ENCODE measurements around the gene GALNT18. TPM values are rescaled to one million over a fixed set of nuclear protein-coding genes. Genes with fewer than 3 reads are reported as not detected.

GALNT18 gene
- total RNA-seq, 4 donors from 2014 or later: 4.7 to 20.4 (median 14.1) TPM

DNA sequence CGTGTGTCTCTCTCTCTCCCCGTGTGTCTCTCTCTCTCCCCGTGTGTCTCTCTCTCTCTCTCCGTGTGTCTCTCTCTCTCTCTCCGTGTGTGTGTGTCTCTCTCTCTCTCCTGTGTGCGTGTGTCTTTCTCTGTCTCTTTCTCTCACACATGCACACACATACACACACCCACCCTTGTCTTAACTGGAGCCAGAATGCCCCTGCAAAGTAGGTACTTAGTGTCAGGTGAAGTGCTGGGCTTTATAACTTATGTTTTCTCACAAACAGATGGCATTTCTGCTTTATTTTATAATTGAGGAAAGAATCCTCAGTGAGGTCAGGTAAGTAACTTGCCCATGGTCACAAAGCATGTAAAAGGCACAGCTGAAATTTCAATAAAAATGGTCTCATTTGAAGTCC is 374.7 kb downstream of the GALNT18 start:
- no peak overlapping the region for H3K4me3 ChIP-seq
- intact Hi-C loops (cut with DNase I): no loop called here

DNA sequence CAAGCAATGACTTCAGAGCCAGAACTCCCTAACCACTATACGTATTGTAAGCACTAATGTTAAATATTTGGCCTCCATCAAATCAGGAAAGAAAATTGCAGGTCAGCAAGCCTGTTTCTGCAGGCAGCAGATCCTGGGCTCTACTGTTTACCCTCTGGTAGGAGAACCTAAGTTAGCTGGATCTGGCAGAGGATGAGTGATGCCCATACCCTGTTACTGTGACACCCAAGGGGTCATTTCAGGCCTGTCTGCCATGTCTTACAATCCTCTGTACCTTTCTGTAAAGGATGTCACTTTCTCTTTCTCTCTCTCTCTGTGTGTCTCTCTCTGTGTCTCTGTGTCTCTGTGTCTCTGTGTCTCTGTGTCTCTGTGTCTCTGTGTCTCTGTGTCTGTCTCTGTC is 375.6 kb downstream of the GALNT18 start:
- Histone ChIP-seq H3K4me1 (peaks cover 11 to 42% (median 22%) of the 10 kb centered on the region in 3 donors), H3K4me3 (no peak overlapping the region), H3K36me3 (no peaks in the 10 kb centered on the region), H3K9me3 (no peaks in the 10 kb centered on the region), H3K27ac (no peak overlapping the region), H3K27me3 (no peaks in the 10 kb centered on the region)
- WGBS, 2 donors: 88 to 95% methylated on average over 1 of the region's 1 CpG
- TF ChIP-seq, protein P1, sequence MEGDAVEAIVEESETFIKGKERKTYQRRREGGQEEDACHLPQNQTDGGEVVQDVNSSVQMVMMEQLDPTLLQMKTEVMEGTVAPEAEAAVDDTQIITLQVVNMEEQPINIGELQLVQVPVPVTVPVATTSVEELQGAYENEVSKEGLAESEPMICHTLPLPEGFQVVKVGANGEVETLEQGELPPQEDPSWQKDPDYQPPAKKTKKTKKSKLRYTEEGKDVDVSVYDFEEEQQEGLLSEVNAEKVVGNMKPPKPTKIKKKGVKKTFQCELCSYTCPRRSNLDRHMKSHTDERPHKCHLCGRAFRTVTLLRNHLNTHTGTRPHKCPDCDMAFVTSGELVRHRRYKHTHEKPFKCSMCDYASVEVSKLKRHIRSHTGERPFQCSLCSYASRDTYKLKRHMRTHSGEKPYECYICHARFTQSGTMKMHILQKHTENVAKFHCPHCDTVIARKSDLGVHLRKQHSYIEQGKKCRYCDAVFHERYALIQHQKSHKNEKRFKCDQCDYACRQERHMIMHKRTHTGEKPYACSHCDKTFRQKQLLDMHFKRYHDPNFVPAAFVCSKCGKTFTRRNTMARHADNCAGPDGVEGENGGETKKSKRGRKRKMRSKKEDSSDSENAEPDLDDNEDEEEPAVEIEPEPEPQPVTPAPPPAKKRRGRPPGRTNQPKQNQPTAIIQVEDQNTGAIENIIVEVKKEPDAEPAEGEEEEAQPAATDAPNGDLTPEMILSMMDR (IDR thresholded peaks at IDR 0.05): no peak
- TF ChIP-seq POLR2A (IDR thresholded peaks at IDR 0.05): no peak
- intact Hi-C loops (cut with DNase I): no loop called here
- DNase-seq: no peak

More for the DNA sequence above, 374.7 kb downstream of the GALNT18 start:
- Histone ChIP-seq H3K27me3 (no peaks in the 10 kb centered on the region), H3K4me1 (peaks cover 11 to 40% (median 22%) of the 10 kb centered on the region in 3 donors), H3K36me3 (no peaks in the 10 kb centered on the region), H3K9me3 (no peaks in the 10 kb centered on the region), H3K27ac (no peak overlapping the region)
- TF ChIP-seq, protein P1 (IDR thresholded peaks at IDR 0.05): no peak
- TF ChIP-seq POLR2A (IDR thresholded peaks at IDR 0.05): no peak
- DNase-seq: no peak
- WGBS, 2 donors: 87% methylated on average over 3 of the region's 6 CpGs; no CpG with 5 or more reads in 1 of the 2 donors

DNA sequence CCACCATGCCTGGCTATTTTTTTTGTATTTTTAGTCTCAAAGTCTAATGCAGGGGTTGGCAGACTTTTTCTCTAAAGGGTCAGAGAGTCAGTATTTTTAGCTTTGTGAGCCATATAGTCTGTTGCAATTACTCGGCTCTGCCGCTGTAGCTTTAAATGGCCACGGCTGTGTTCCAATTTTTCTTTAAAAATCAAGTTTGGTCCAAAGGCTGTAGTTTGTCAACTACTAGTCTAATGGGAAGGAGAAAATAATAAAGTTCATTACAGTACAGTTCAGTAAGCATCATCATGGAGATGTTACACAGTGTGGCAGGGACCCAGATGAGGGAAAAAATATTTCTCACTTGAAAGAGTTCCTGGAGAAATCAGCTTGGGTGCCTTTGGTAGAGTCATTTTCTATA is 376.4 kb downstream of the GALNT18 start:
- H3K36me3 ChIP-seq: no peaks in the 10 kb centered on the region
- H3K27ac ChIP-seq: no peak overlapping the region
- TF ChIP-seq, protein P1 (IDR thresholded peaks at IDR 0.05): peak in 1 of 6 experiments; percentile 10
- TF ChIP-seq POLR2A (IDR thresholded peaks at IDR 0.05): no peak
- intact Hi-C loops (cut with DNase I): no loop called here
- no peak for DNase-seq
- no peak overlapping the region for H3K4me3 ChIP-seq
- H3K4me1 ChIP-seq: peaks cover 11 to 43% (median 22%) of the 10 kb centered on the region in 3 donors
- 62 to 80% methylated on average over 3 of the region's 3 CpGs for WGBS, 2 donors
- H3K27me3 ChIP-seq: no peaks in the 10 kb centered on the region
- no peaks in the 10 kb centered on the region for H3K9me3 ChIP-seq

DNA sequence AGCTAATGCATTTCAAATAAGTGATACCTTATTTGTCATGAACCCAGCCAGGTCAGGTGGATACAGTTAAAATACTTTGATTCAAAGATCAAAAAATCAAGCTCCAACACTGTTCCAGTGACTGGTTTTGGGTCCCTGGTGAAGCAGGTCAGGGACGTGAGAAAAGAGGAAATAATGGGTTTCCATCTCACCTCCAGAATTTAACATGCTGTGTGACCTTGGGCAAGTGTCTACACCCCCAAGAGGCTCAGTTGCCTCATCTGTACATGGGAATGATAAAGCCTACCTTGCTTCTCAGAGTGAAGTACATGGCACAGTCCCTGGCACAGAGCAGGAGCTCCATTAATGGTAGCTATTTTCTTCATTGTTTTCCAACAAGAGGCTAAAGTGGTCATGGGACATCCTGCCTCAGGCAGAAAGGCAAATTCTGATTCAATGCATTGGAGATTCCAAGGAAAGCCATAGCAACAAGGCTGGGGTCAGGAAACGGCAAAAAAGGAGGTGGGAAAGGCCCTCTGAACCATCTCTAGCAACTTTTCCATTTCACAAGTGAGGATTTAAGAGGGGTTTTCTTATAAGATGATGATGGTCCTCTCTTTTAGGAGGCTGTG is 377.2 kb downstream of the GALNT18 start:
- H3K27me3 ChIP-seq: no peaks in the 10 kb centered on the region
- intact Hi-C loops (cut with DNase I): no loop called here
- no peak overlapping the region for H3K4me3 ChIP-seq
- H3K4me1 ChIP-seq: peaks cover 11 to 52% (median 22%) of the 10 kb centered on the region in 3 donors
- no peaks in the 10 kb centered on the region for H3K36me3 ChIP-seq
- DNase-seq: no peak
- TF ChIP-seq POLR2A (IDR thresholded peaks at IDR 0.05): no peak
- TF ChIP-seq, protein P1 (IDR thresholded peaks at IDR 0.05): no peak
- 63 to 77% methylated on average over 2 of the region's 2 CpGs for WGBS, 2 donors
- H3K27ac ChIP-seq: peak overlapping the region in 3 of 4 donors; percentile 74 to 91 (median 85)
- no peaks in the 10 kb centered on the region for H3K9me3 ChIP-seq

DNA sequence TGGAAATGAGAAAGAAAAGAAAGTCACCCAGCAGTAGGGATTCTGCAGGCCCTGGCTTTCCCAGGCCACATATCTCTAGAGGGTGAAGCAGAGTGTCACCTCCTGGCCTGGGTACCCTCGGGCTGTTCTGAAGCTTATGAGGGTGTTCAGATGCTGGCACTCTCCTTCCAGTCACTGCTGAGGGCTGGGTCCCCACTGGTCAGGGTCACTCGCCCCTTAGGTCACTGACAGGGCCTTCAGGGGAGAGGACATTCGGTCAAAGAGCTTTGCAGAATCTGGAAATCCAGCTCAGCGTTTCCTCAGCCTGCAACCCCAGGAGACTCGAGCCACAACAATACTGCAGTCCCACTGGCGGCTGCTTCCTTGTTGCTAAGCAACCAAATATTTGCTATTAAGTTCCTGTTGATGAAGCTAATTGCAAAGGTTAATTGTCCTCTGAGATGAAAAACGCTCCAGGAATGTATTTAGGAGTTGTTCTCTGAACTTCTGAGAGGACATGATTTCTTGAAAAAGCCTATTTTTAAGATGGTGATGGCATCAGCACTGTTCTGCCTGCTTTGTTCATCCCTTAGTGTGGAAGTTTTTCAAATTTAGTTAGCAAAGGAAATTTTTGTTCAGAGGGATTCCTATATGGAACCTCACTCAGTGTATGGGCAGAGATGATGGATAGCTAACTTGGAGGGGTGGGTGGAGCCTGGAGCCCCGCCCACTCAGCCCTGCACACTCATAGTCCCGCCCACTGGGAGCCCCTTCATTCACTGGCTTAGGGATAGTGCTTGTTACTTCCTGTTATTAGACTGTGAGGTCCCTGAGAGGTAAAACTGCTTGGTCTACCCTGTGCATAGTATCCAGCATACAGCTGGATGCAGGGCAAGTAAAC is 378.0 kb downstream of the GALNT18 start:
- WGBS, 2 donors: 12 to 20% methylated on average over 8 of the region's 9 CpGs
- no peaks in the 10 kb centered on the region for H3K27me3 ChIP-seq
- intact Hi-C loops (cut with DNase I): no loop called here
- DNase-seq: no peak
- TF ChIP-seq, protein P1 (IDR thresholded peaks at IDR 0.05): no peak
- no peak for TF ChIP-seq POLR2A (IDR thresholded peaks at IDR 0.05)
- H3K36me3 ChIP-seq: no peaks in the 10 kb centered on the region
- no peaks in the 10 kb centered on the region for H3K9me3 ChIP-seq
- no peak overlapping the region for H3K4me3 ChIP-seq
- peaks cover 11 to 54% (median 22%) of the 10 kb centered on the region in 3 donors for H3K4me1 ChIP-seq
- peak overlapping the region; percentile 20 to 91 (median 80) for H3K27ac ChIP-seq
